GM12878 (cell line): ENCODE data around the gene BEST2.

Experiments used
- BHLHE40 ChIP-seq, 2 experiments: fragments of 450-650 bp in 1 of 2; IDR thresholded peaks; 2 replicates each; pipeline ENCODE4 v1.6.1; 2011 to 2017; ENCODE audit warnings: low read depth in 2 of 2, borderline replicate concordance in 1 of 2, improper control_type of control experiment in 1 of 2, low read length in 1 of 2, mild to moderate bottlenecking in 1 of 2
- CEBPB ChIP-seq, 2 experiments: fragments of 150-350 bp in 1 of 2; IDR thresholded peaks; 2 replicates each; pipeline ENCODE4 v1.6.1; 2012 to 2014; ENCODE audit warnings: low read depth in 2 of 2, low read length in 2 of 2, borderline replicate concordance in 1 of 2, inconsistent platforms in 1 of 2
- EZH2 ChIP-seq: IDR thresholded peaks from 2 replicates; pipeline ENCODE4 v1.6.1; 2012; ENCODE audit warnings: low read depth, mild to moderate bottlenecking, control low read depth, inconsistent platforms, low read length, borderline replicate concordance; ENCODE audit not compliant: control insufficient read depth
- MXI1 ChIP-seq: fragments of 150-350 bp; IDR thresholded peaks from 2 replicates; pipeline ENCODE4 v1.6.1; 2011; ENCODE audit warnings: low read depth, mild to moderate bottlenecking, inconsistent platforms, low read length, improper control_type of control experiment
- POLR2A ChIP-seq: IDR thresholded peaks from 2 replicates; pipeline ENCODE4 v1.6.1; 2011; ENCODE audit warnings: low read depth, mild to moderate bottlenecking, low read length
- RELA ChIP-seq: fragments of 450-650 bp; IDR thresholded peaks from 2 replicates; pipeline ENCODE4 v1.8.0; 2014; ENCODE audit warnings: borderline replicate concordance; ENCODE audit not compliant: partially characterized antibody
- TF ChIP-seq, protein P1 (sequence below), 3 experiments: IDR thresholded peaks in 2 of 3; conservative IDR thresholded peaks in 1 of 3; 2 replicates each; pipeline ENCODE4 v1.5.1; 2011; ENCODE audit warnings: low read depth in 3 of 3, low read length in 3 of 3, mild to moderate bottlenecking in 3 of 3, control low read depth in 2 of 3, moderate library complexity in 2 of 3, inconsistent platforms in 1 of 3, mixed read lengths in 1 of 3; ENCODE audit not compliant: control insufficient read depth in 2 of 3, insufficient read depth in 1 of 3; ENCODE audit errors: extremely low read depth in 1 of 3

GRCh38 chr19:12705654-12706331 is 45.8 kb upstream of the BEST2 start:
- TF ChIP-seq EZH2: no peak
- no peak; the same call in 1 of the 2 replicates for TF ChIP-seq POLR2A
- TF ChIP-seq CEBPB (IDR thresholded peaks at IDR 0.05; ENCODE audit: borderline replicate concordance in 1 of 2, low read depth in 2 of 2, low read length in 2 of 2): no peak
- no peak for TF ChIP-seq BHLHE40 (IDR thresholded peaks at IDR 0.05; ENCODE audit: borderline replicate concordance in 1 of 2, low read depth in 2 of 2, low read length in 1 of 2)
- TF ChIP-seq RELA: no peak
- no peak for TF ChIP-seq MXI1
- TF ChIP-seq, protein P1, sequence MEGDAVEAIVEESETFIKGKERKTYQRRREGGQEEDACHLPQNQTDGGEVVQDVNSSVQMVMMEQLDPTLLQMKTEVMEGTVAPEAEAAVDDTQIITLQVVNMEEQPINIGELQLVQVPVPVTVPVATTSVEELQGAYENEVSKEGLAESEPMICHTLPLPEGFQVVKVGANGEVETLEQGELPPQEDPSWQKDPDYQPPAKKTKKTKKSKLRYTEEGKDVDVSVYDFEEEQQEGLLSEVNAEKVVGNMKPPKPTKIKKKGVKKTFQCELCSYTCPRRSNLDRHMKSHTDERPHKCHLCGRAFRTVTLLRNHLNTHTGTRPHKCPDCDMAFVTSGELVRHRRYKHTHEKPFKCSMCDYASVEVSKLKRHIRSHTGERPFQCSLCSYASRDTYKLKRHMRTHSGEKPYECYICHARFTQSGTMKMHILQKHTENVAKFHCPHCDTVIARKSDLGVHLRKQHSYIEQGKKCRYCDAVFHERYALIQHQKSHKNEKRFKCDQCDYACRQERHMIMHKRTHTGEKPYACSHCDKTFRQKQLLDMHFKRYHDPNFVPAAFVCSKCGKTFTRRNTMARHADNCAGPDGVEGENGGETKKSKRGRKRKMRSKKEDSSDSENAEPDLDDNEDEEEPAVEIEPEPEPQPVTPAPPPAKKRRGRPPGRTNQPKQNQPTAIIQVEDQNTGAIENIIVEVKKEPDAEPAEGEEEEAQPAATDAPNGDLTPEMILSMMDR (IDR thresholded peaks at IDR 0.05 in 2 of 3, conservative IDR thresholded peaks at IDR 0.05 in 1 of 3; ENCODE audit: control insufficient read depth in 2 of 3, extremely low read depth in 1 of 3, insufficient read depth in 1 of 3, low read depth in 3 of 3, low read length in 3 of 3): no peak
